ENCODE measurements around the gene KIAA0232. TPM values are rescaled to one million over a fixed set of nuclear protein-coding genes. Genes with fewer than 3 reads are reported as not detected.

KIAA0232 gene
- total and polyA plus RNA-seq, 11 donors, result 20.0 to 78.4 (median 67.7) TPM

- DNase-seq (no peak), ATAC-seq (no peak)
- H3K27me3 ChIP-seq, result no peaks in the 10 kb centered on the region
- no peak overlapping the region for H3K27ac ChIP-seq
- H3K9me3 ChIP-seq, result no peaks in the 10 kb centered on the region
- no peaks in the 10 kb centered on the region for H3K4me1 ChIP-seq
- no peaks in the 10 kb centered on the region for H3K36me3 ChIP-seq
- WGBS, 4 donors, result 66 to 81% (median 75%) methylated on average over 4 of the region's 4 CpGs
- TF ChIP-seq POLR2A (IDR thresholded peaks at IDR 0.05), result no peak
- no peak overlapping the region for H3K4me3 ChIP-seq
- intact Hi-C loops (cut with DNase I), result no loop called here
These were observed 23.8 kb upstream of the KIAA0232 start for GRCh38 chr4:6758728-6759127.

DNA sequence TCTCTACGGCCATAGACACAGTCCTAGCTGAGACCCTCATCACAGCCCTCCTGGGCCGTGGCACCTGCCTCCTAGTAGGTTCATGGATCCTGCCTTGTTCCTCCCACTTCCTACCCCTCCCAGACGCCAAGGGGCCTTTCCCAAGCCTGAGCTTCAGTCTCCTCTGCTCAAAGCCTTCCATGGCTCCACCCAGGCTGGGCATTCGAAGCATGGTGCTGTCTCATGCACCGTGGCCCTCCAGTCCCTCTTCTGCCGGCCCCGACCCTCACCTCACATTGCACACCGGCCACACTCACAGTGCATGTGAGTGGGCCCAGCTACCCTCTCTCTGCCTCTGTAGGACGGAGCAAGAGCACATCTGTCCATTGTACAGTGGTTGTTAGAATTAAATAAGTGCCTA, 21.7 kb upstream of the KIAA0232 start:
- 88 to 93% (median 90%) methylated on average over 9 of the region's 9 CpGs for WGBS, 4 donors
- no peak for DNase-seq
- Histone ChIP-seq H3K4me3 (no peak overlapping the region), H3K9me3 (no peaks in the 10 kb centered on the region), H3K27me3 (no peaks in the 10 kb centered on the region), H3K4me1 (no peaks in the 10 kb centered on the region), H3K27ac (no peak overlapping the region), H3K36me3 (no peaks in the 10 kb centered on the region)
- no peak for ATAC-seq
- TF ChIP-seq, protein P1, sequence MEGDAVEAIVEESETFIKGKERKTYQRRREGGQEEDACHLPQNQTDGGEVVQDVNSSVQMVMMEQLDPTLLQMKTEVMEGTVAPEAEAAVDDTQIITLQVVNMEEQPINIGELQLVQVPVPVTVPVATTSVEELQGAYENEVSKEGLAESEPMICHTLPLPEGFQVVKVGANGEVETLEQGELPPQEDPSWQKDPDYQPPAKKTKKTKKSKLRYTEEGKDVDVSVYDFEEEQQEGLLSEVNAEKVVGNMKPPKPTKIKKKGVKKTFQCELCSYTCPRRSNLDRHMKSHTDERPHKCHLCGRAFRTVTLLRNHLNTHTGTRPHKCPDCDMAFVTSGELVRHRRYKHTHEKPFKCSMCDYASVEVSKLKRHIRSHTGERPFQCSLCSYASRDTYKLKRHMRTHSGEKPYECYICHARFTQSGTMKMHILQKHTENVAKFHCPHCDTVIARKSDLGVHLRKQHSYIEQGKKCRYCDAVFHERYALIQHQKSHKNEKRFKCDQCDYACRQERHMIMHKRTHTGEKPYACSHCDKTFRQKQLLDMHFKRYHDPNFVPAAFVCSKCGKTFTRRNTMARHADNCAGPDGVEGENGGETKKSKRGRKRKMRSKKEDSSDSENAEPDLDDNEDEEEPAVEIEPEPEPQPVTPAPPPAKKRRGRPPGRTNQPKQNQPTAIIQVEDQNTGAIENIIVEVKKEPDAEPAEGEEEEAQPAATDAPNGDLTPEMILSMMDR (IDR thresholded peaks at IDR 0.05), result no peak
- TF ChIP-seq POLR2A (IDR thresholded peaks at IDR 0.05), result no peak
- intact Hi-C loops (cut with DNase I), result no loop called here

GRCh38 chr4:6761649-6762615, 20.6 kb upstream of the KIAA0232 start:
- Histone ChIP-seq H3K4me1 (no peaks in the 10 kb centered on the region), H3K27ac (no peak overlapping the region), H3K9me3 (no peaks in the 10 kb centered on the region), H3K36me3 (no peaks in the 10 kb centered on the region), H3K4me3 (no peak overlapping the region), H3K27me3 (no peaks in the 10 kb centered on the region)
- WGBS, 4 donors, result 78 to 85% (median 81%) methylated on average over 28 to 35 of the region's 35 CpGs
- intact Hi-C loops (cut with DNase I), result no loop called here
- ATAC-seq, result no peak
- TF ChIP-seq, protein P1 (IDR thresholded peaks at IDR 0.05), result no peak
- no peak for TF ChIP-seq POLR2A (IDR thresholded peaks at IDR 0.05)
- DNase-seq, result no peak

GRCh38 chr4:6763330-6763851, 19.1 kb upstream of the KIAA0232 start:
- no peak for TF ChIP-seq POLR2A (IDR thresholded peaks at IDR 0.05)
- TF ChIP-seq, protein P1 (IDR thresholded peaks at IDR 0.05), result no peak
- H3K4me1 ChIP-seq, result peaks cover 0 to 12% (median 5%) of the 10 kb centered on the region in 12 donors
- H3K27ac ChIP-seq, result no peak overlapping the region
- H3K27me3 ChIP-seq, result no peaks in the 10 kb centered on the region
- H3K9me3 ChIP-seq, result no peaks in the 10 kb centered on the region
- H3K4me3 ChIP-seq, result no peak overlapping the region
- WGBS, 4 donors, result 72 to 83% (median 75%) methylated on average over 16 of the region's 16 CpGs
- no peak for ATAC-seq
- no peak for DNase-seq
- H3K36me3 ChIP-seq, result no peaks in the 10 kb centered on the region
- intact Hi-C loops (cut with DNase I), result no loop called here
